Lower leg skin (tissue), 4 donors: ENCODE results near the gene PRR29. TPM values are rescaled to one million over a fixed set of nuclear protein-coding genes. Genes with fewer than 3 reads are reported as not detected.

Source experiments
- DNase-seq, 2 donors: peaks; one replicate each; pipeline ENCODE4 v3.0.0-alpha.2; 2019; ENCODE audit warnings: low spot score in 2 of 2
- H3K4me3 ChIP-seq: fragments of 200-600 bp; sonication (generic); 2 replicates; pipeline ENCODE4 v1.5.1; 2017; ENCODE audit warnings: mild to moderate bottlenecking, low read depth; ENCODE audit not compliant: poor library complexity, severe bottlenecking
- CTCF ChIP-seq, 3 donors: fragments of 450-650 bp; IDR thresholded peaks; one replicate each; pipeline ENCODE4 v1.5.1; 2016; ENCODE audit warnings: antibody characterized with exemption in 3 of 3, mild to moderate bottlenecking in 3 of 3, moderate library complexity in 2 of 3
- POLR2A ChIP-seq, 2 donors: fragments of 450-650 bp; IDR thresholded peaks; one replicate each; pipeline ENCODE4 v1.6.1; 2016 to 2017; ENCODE audit warnings: antibody characterized with exemption in 2 of 2, mild to moderate bottlenecking in 1 of 2, moderate library complexity in 1 of 2
- WGBS, 2 donors: methylation state at CpG; one replicate each; pipeline ENCODE4 v1.1.5; 2018; 5-methylcytosine and 5-hydroxymethylcytosine counted together
- intact Hi-C: fragments of 100-400 bp; cut with DNase I; formaldehyde crosslinking; loops from one replicate; pipeline ENCODE4 v1.15.0; 2023; ENCODE audit warnings: low total_unique reads
- total RNA-seq, 4 donors: library from RNA; depleted of rRNA; stranded (reverse); fragments of >200 nt; gene quantifications; one replicate each; pipeline ENCODE4 v1.1.0, GENCODE V29; 2016

The PRR29 gene
- under 1 TPM in 1 of 4 donors, not detected in 3; 0.17 TPM for total RNA-seq

DNA sequence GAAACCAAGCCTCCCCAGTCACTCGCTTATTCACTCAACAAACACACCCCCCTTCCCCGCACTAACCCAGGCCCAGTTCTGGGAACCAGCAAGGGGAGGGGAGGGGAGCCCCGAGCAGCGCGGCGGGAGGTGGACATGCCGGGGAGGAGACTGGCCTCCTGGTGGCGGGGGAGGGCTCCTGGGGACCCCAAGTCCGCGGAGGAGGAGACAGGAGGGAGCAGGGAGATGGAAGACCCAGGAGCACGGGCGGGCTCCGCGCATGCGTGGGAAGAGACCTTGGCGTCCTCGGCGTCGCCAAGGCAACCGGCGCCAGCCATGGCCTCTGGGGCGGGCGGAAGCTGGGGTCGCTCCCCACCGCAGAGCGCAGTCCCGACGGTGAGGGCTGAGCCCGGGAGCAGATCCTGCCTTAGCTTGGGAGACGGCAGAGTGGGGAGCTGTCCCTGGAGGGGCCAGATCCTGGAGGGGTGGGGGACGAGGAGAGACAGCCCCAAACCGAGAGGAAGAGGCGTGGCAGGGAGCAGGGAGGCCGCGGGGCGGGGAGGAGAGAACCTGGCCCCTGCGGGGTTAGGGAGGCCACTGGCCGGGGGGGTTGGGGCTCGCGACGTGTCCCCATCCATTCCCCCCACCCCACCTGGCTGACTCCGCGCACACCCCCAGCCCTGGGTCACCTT is at the start of gene PRR29:
PRR29 (plus strand) TSS at position 302 of the 671 bp plus-strand sequence; CDS start at position 316, 14 bp downstream.
- 2% methylated on average over 43 of the region's 43 CpGs for WGBS, 2 donors
- peak in 1 of 2 donors; percentile 89 for DNase-seq
- TF ChIP-seq POLR2A (IDR thresholded peaks at IDR 0.05) (no peak), CTCF (IDR thresholded peaks at IDR 0.05) (no peak)
- H3K4me3 ChIP-seq, result peak within 1 kb of the TSS; percentile 43
- intact Hi-C loops, result no loop called here

DNA sequence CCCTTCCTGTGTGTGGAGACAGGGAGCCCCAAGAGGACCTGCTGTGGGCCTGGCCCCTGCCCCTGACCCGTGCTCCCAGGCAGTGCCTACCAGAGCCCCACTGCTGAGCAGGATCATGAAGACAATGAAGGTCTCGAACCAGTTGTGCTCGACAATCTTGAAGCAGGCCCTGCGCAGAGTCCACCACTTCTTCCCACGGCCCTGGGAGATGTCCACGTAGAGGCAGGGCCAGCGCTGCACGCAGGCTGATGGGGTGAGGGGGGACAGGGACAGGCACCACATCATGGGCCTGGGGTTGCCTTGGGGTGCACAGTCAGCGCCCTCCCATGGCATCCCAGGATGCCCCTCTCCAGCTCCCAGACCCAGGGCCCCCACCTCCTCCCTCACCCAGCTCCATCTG is 49.6 kb upstream of the PRR29 start:
- H3K4me3 ChIP-seq, result no peak overlapping the region
- TF ChIP-seq POLR2A (IDR thresholded peaks at IDR 0.05), result no peak
- no peak for TF ChIP-seq CTCF (IDR thresholded peaks at IDR 0.05)
- 89% methylated on average over 9 of the region's 9 CpGs; no CpG with 5 or more reads in 1 of the 2 donors for WGBS, 2 donors
- intact Hi-C loops, result no loop called here
- no peak for DNase-seq

- no peak overlapping the region for H3K4me3 ChIP-seq
- DNase-seq, result no peak
- intact Hi-C loops, result no loop called here
- WGBS, 2 donors, result 66 to 70% methylated on average over 18 of the region's 18 CpGs
- no peak for TF ChIP-seq POLR2A (IDR thresholded peaks at IDR 0.05)
- no peak for TF ChIP-seq CTCF (IDR thresholded peaks at IDR 0.05)
Measured at GRCh38 chr17:63949576-63950250, 48.4 kb upstream of the PRR29 start.

DNA sequence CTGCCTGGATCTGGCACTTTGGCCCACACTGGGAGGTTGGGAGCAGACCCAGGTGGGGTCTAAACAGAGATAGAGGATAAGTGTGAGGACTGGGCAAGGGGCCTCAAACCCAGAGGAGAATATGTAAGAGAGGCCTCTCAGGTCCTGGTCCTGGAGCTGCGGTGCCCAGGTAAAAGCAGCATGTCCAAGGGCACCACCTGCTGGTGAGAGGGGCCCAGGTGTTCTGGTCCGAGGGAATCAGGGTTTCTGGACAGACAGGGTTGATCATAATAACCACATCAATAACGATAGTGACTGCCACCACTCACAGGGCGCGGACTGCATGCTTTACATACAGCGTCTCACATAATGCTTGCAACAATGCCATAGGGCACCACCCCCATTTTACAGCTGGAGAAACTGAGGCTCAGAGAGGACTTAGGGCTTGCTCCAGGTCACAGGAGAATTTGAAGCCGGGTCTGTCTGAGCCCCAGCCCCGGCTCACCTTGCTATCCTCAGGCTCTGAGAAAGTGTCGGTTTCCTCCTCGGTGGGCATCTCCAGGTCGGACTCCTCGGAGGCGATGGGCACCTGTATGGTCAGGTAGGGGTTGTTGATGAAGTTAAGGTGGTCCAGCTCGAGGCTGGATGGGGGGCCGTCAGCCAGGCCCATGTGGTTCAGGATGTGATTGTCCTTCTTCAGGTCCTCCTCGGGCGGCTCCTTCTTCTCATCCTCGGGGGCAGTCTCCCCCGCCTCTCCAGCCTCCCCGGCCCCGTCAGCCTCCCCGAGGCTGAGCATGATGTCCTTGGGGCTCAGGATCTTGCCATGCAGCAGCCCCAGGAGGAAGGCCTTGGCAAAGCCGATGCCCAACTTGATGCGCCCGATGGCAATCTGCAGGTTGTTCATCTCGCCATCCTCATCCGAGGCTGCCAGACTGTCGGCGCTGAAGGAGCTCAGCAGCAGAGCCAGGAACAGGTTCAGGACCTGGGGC is 46.9 kb upstream of the PRR29 start:
- TF ChIP-seq CTCF (IDR thresholded peaks at IDR 0.05) (no peak), POLR2A (IDR thresholded peaks at IDR 0.05) (no peak)
- DNase-seq, result no peak
- WGBS, 2 donors, result 80 to 91% methylated on average over 21 to 29 of the region's 29 CpGs
- H3K4me3 ChIP-seq, result no peak overlapping the region
- intact Hi-C loops, result no loop called here

GRCh38 chr17:63954402-63955063 is 43.6 kb upstream of the PRR29 start:
- DNase-seq, result no peak
- H3K4me3 ChIP-seq, result no peak overlapping the region
- WGBS, 2 donors, result 44 to 48% methylated on average over 11 of the region's 11 CpGs
- intact Hi-C loops, result no loop called here
- TF ChIP-seq POLR2A (IDR thresholded peaks at IDR 0.05) (no peak), CTCF (IDR thresholded peaks at IDR 0.05) (no peak)
